Fibroblast of skin of back (primary cell): ENCODE data around the gene VPS51.
"Not testable (repeated sequence)": the region's sequence is repeated elsewhere in the genome, so short reads cannot be mapped to it uniquely, and the experiment has no call there.

ENCODE experiments used
- DNase-seq: peaks from one replicate; pipeline ENCODE4 v3.0.0-alpha.2; 2013

Gene VPS51

GRCh38 chr11:65108469-65109123 is 12.6 kb downstream of the VPS51 start:
- DNase-seq = no peak

- no peak for DNase-seq
Measured at GRCh38 chr11:65109231-65110198, 13.5 kb downstream of the VPS51 start.

GRCh38 chr11:65110354-65110861 is 14.4 kb downstream of the VPS51 start:
- DNase-seq = peak; percentile 73

- DNase-seq = no peak
Measured at GRCh38 chr11:65111159-65111743, 15.2 kb downstream of the VPS51 start.

- peak; percentile 88 for DNase-seq
Measured at GRCh38 chr11:65111744-65112545, 15.9 kb downstream of the VPS51 start, which contains the start of gene TM7SF2. TM7SF2 (plus strand) TSS chr11:65111872; CDS start chr11:65112016, 144 bp downstream.

GRCh38 chr11:65112546-65113360 is 16.7 kb downstream of the VPS51 start:
- no peak for DNase-seq

- no peak for DNase-seq
Measured at GRCh38 chr11:65113361-65113756, 17.3 kb downstream of the VPS51 start.

GRCh38 chr11:65113839-65114238 is 17.8 kb downstream of the VPS51 start:
- no peak for DNase-seq

- DNase-seq = no peak
Measured at GRCh38 chr11:65114538-65115171, 18.6 kb downstream of the VPS51 start.

GRCh38 chr11:65115361-65116082 is 19.5 kb downstream of the VPS51 start:
- DNase-seq = no peak

- peak; percentile 49 for DNase-seq
Measured at GRCh38 chr11:65116370-65117205, 20.6 kb downstream of the VPS51 start.

GRCh38 chr11:65117206-65118096 is 21.4 kb downstream of the VPS51 start, which contains the start of gene ZNHIT2:
ZNHIT2 (minus strand) TSS chr11:65117701; CDS start chr11:65117653, 48 bp downstream.
- DNase-seq = peak; percentile 97

- DNase-seq = no peak
Measured at GRCh38 chr11:65118097-65118837, 22.3 kb downstream of the VPS51 start.

GRCh38 chr11:65118891-65119669 is 23.1 kb downstream of the VPS51 start:
- not testable (repeated sequence) for DNase-seq

GRCh38 chr11:65119670-65119995 is 23.6 kb downstream of the VPS51 start:
- no peak for DNase-seq

- no peak for DNase-seq
Measured at GRCh38 chr11:65120831-65121230, 24.8 kb downstream of the VPS51 start.
